ENCODE data around the gene WNT3A. TPM values are rescaled to one million over a fixed set of nuclear protein-coding genes. Genes with fewer than 3 reads are reported as not detected.

The WNT3A gene
- total RNA-seq, 2 experiments from 2014 or later: 0.14 TPM; not detected in 1

Small RNA genes lying within 50 kb of the gene (microRNA-seq; reads per million reads assigned to microRNA genes)
- not detected for gene MIR3620 (ENCODE audit: borderline microRNAs expressed)

Other genes starting within 250 kb of the WNT3A start
- not detected for gene PRSS38, start 191.3 kb upstream of the WNT3A start, total RNA-seq
- not detected for gene WNT9A, start 59.1 kb upstream of the WNT3A start, total RNA-seq
- gene ARF1, start 75.7 kb downstream of the WNT3A start, total RNA-seq: 100 to 1,000 TPM; 375 to 381 TPM
- 10 to 100 TPM; 28.4 to 30.2 TPM for gene C1orf35, start 96.3 kb downstream of the WNT3A start, total RNA-seq
- 10 to 100 TPM; 90.2 to 90.7 TPM for gene MRPL55, start 102.3 kb downstream of the WNT3A start, total RNA-seq
- 100 to 1,000 TPM; 548 to 551 TPM for gene GUK1, start 133.3 kb downstream of the WNT3A start, total RNA-seq
- gene GJC2, start 142.9 kb downstream of the WNT3A start, total RNA-seq: 1 to 10 TPM; 5.9 to 8.2 TPM
- gene IBA57, start 158.8 kb downstream of the WNT3A start, total RNA-seq: 10 to 100 TPM; 23.5 to 23.8 TPM
- gene OBSCN, start 201.0 kb downstream of the WNT3A start, total RNA-seq: 10 to 100 TPM; 58.3 to 65.3 TPM

All from CD8-positive, alpha-beta T cell (primary cell).